ENCODE results near the gene GABRG2.
"Not testable (repeated sequence)": the region's sequence is repeated elsewhere in the genome, so short reads cannot be mapped to it uniquely, and the experiment has no call there.

Gene GABRG2

GRCh38 chr5:162067655-162068411, at the start of gene GABRG2:
Gene GABRG2 (plus strand): TSS chr5:162067773. CDS start chr5:162068000, 227 bp downstream.
- in situ Hi-C loops (cut with HindIII; ENCODE audit: low sequenced_read_pairs), result no loop called here

- in situ Hi-C loops (cut with HindIII; ENCODE audit: low sequenced_read_pairs), result no loop called here
These were observed 42.3 kb upstream of the GABRG2 start for GRCh38 chr5:162025312-162025711.

DNA sequence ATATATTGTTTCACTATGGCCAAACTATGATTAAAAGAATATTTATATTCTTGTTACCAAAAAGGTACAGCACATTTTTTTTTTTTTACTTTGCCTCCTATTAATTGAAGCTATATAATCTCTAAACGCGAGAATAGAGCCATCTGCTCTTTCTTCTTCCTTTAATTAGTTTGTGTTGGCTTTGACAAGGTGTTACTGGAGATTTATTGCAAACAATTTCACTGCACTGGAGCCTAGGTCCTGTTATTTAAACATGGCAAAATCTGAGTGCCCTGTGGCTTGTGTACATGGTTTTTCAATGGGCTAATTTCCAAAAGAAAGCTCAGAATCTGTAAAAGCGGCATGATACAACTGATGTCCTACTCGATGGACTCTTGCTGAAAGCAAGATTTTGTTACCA, 40.8 kb upstream of the GABRG2 start:
- in situ Hi-C loops (cut with HindIII; ENCODE audit: low sequenced_read_pairs), result no loop called here

DNA sequence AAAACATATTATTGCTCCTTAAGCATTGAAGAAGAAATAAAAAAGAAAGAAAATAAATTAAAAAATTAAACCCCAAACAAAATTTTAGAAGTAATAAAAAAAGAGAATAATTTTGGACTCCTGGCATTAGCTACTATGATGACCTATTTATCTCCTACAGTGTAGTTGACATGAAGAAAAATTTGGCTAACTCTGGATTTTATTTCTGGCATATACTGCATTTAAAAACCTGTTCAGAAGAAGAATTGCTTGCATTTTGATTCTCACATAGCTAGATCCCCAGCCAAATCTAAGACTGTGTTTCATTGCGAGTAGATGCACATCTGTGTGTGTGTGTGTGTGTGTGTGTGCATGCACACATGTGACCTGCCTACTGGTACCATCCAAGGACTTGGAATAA, 30.1 kb upstream of the GABRG2 start:
- in situ Hi-C loops (cut with HindIII; ENCODE audit: low sequenced_read_pairs), result no loop called here

DNA sequence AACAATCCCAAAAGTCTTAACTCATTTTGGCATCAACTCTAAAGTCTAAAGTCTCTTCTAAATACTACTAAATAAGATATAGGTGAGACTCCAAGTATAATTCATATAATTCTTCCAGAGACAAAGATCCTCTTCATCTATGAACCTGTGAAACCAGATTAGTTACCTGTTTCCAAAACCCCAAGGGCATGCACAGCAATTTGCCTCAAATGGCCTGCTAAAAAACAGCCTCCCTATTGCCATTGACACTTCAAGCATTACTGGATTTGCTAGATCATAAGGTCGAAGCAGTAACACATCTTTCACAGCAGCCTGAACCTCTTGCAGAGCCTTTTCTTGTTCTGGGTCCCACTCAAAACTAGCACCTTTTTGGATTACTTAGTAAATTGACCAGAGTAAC, 20.3 kb upstream of the GABRG2 start:
- in situ Hi-C loops (cut with HindIII; ENCODE audit: low sequenced_read_pairs), result no loop called here

- in situ Hi-C loops (cut with HindIII; ENCODE audit: low sequenced_read_pairs), result no loop called here
These were observed 14.9 kb upstream of the GABRG2 start for GRCh38 chr5:162052676-162053075.

- in situ Hi-C loops (cut with HindIII; ENCODE audit: low sequenced_read_pairs), result not testable (repeated sequence)
These were observed 12.5 kb upstream of the GABRG2 start for GRCh38 chr5:162055095-162055494.

- in situ Hi-C loops (cut with HindIII; ENCODE audit: low sequenced_read_pairs), result no loop called here
These were observed 411 bp upstream of the GABRG2 start for GRCh38 chr5:162067162-162067561.

GRCh38 chr5:162068412-162068811, 839 bp downstream of the GABRG2 start:
- in situ Hi-C loops (cut with HindIII; ENCODE audit: low sequenced_read_pairs), result no loop called here

DNA sequence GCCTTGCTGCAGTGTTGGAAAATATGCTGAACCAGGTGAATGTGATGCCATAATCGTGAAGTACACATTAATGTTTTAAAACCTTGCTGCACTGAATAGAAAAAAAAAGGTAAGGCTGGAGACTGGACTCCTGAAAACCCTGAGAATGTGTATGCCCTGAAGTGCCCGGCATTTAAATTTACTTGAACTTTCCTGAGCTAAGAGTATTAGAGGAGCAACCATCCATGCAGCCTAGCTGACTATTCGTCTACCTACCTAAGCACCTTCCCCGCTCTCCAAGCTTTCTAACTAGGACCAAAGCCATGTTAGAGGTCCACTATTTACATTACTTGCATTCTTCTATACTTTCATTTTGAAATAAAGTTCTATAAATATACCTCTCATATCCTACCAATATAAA, 1.4 kb downstream of the GABRG2 start:
- in situ Hi-C loops (cut with HindIII; ENCODE audit: low sequenced_read_pairs), result no loop called here

DNA sequence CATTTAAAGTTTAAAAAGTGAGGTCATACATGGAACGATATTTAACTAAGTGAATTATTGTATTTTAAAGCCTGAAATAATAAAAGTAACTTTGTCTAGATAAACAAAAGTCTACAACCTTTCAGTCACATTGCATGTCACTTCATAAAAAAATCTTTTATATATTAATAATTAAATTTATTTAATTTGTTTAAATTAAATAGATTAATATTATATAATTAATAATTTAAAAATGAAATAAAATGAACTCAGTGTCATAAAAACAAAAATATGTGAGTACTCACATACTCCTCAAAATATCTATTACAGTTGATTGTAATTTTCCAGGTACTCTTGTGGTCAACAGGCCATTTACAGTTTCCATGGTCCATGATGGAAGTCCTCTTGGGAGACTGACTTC, 11.2 kb downstream of the GABRG2 start:
- in situ Hi-C loops (cut with HindIII; ENCODE audit: low sequenced_read_pairs), result no loop called here

DNA sequence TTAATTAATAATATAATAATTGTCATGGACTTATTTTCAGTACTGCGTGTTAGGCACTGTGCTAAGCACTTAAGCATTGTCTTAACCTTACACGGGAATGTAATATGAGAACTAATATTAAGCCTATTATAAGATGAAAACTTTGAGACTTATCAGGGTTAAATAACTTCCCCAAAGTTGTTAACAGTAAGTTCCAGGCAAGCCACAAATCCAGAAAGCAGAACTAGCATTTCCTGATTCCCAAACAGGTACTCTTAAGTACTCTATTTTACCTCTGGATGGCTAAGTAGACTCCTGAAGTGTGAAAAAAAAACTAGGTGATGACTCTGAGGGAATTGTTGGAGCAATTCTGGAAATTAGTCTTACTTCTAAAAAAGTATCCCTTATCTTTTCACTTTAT, 23.8 kb downstream of the GABRG2 start:
- in situ Hi-C loops (cut with HindIII; ENCODE audit: low sequenced_read_pairs), result no loop called here

DNA sequence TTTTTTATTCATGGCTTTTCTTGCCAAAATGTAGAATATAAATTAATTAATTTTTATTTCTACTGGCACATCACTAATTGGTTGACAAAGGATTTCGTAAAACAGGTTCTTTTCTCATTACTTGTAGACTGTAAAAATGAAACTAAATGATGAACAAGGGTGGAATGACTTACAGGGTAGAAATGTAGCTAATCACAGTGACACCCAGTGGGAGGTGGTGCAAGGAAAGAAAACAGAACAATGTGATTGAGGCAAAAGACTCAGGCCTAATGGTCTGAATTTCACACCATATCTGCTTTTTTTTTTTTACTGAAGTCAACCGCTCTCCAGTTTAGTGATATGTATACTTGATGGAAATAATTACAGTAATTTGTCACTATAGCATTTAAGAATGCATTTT, 28.9 kb downstream of the GABRG2 start:
- in situ Hi-C loops (cut with HindIII; ENCODE audit: low sequenced_read_pairs), result no loop called here

DNA sequence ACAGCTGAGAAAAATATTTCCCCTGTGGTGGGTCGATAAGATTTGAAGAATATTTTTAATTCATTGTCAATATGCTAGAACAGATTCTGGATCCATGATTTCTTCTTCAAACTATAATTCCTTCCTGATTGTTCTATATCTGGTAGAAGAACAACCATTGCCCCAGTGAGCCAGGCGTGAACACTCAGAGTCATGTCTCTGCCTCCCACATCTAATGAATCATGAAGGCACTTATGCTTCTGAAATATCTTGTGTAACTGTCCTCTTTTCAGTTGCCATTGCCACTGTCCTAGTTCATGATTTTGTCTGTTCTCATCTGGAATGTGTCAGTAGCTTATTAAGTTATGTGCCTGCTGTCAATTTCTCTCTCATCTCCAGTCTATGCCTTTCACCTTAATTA, 40.0 kb downstream of the GABRG2 start:
- in situ Hi-C loops (cut with HindIII; ENCODE audit: low sequenced_read_pairs), result no loop called here

- in situ Hi-C loops (cut with HindIII; ENCODE audit: low sequenced_read_pairs), result no loop called here
These were observed 52.2 kb downstream of the GABRG2 start for GRCh38 chr5:162119801-162120200.

- in situ Hi-C loops (cut with HindIII; ENCODE audit: low sequenced_read_pairs), result no loop called here
These were observed 60.5 kb downstream of the GABRG2 start for GRCh38 chr5:162128117-162128516.

DNA sequence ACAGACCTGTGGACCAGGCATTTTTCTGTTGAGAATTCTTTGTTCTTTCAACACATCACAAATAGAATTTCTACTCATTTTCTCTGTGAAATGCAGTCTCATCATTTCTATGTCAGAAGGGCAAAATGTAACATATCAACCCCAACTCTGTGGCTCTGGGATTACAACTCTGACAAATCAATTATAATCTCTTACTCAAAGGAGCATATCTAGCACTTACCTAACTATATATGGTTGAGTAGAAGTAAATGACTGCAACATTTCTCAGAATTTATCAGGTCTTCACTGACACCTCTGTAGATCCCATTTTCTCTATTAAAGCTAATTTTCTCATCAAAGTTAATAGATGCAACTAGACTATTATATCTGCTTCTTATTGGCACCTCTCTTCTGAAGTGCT, 64.8 kb downstream of the GABRG2 start:
- in situ Hi-C loops (cut with HindIII; ENCODE audit: low sequenced_read_pairs), result no loop called here

DNA sequence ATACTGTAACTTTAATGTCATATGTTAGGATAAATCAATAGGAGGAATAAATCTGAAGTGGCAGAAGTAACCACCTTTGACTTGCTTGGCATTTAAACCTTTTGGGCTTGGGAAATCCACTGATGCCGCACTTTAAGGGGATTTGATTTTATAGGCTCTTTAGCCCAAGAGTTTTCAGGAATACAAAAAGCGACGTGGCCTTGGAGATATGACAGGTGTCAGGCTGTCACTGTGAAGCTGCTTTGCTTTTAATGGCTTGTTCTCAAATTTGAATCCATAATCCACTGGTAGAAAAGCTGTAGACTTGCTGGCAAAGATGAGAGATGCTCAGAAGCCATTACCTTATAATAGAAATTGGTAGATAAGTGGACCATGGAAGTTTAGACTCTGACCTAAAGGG, 71.6 kb downstream of the GABRG2 start:
- in situ Hi-C loops (cut with HindIII; ENCODE audit: low sequenced_read_pairs), result no loop called here

DNA sequence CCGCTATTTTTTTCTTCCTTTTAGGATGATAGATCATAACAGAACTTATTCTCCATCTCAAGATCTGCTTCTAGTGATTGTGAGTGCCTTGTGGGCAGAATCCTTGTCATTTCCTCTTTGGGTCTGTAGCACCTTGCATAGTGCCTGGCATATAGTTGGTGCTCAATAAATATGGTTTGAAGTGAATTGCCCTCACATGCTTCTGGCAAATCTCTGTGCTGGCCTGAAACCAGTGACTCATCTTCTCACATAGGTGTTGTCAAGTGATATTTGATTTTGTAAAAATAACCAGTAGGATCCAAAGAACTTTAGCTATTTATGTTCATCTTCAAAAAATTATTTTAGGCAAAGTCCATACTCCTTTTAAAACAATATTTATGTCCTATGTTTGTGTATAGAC, 86.7 kb downstream of the GABRG2 start:
- in situ Hi-C loops (cut with HindIII; ENCODE audit: low sequenced_read_pairs), result no loop called here

DNA sequence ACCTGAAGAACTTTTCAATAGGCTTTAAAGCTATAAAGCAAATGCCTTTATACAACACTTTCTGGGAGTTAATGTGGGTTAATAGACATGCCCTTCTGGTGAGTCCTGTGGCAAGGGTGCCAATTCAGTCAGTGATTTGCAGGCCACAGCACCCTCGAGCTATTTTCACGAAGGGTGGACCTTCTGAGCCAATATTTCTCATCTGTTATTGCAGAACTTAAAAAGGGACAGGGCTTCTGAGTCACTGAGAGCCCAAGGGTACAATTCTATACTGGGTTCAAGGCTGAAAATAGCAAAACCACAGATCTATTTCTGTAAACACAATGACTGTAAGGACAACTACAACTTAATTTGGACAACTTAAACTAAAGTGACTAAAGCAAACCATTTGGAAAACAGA, 92.8 kb downstream of the GABRG2 start:
- in situ Hi-C loops (cut with HindIII; ENCODE audit: low sequenced_read_pairs), result no loop called here

- in situ Hi-C loops (cut with HindIII; ENCODE audit: low sequenced_read_pairs), result no loop called here
These were observed 96.1 kb downstream of the GABRG2 start for GRCh38 chr5:162163663-162164062.

DNA sequence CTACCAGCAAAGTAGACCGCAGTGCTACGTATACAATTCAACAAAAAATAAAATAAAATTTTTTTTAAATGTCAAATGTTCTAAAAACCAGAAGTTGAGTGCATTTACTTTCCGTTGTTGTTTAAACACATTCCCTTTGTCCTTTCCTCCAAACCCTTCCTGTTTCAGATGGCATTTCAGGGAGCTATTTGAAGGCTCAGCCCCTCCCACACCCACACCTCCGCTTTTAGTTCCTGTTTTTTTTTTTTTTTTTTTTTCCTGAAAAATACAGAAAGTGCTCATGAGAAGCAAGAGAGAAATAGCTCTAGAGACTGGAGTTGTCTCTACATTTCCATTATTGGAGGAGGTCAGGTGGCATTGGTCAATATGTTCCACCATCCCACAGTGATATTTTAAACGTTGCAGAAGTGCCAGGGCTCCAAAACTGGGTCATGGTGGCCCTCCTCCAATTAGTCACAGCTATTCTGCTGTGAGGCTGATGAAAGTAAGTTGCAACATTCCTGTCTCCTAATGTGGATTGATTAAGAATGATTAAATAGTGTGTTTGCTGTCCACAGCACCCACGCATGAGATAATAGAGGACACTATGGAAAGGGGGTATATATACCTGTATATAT, 106.9 kb downstream of the GABRG2 start:
- in situ Hi-C loops (cut with HindIII; ENCODE audit: low sequenced_read_pairs), result no loop called here

DNA sequence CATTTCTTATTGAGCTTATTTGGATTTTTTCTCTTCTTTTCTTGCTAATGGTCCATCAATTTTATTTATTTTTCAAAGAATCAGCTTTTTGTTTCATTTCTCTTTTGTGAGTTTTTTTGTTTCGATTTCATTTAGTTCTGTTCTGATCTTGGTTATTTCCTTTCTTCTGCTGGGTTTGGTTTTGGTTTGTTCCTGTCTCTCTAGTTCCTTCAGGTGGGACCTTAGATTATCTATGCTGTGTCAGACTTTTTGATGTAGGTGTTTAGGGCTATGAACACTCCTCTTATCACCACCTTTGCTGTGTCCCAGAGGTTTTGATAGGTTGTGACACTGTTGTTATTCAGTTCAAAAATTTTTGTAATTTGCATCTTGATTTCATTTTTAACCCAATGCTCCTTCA, 119.8 kb downstream of the GABRG2 start:
- in situ Hi-C loops (cut with HindIII; ENCODE audit: low sequenced_read_pairs), result no loop called here
